Right hindlimb (tissue), 1 donor: ENCODE results near the gene PROX1.

Source experiments
- DNase-seq: peaks from one replicate; pipeline ENCODE4 v3.0.0-alpha.2; 2018

The PROX1 gene

DNA sequence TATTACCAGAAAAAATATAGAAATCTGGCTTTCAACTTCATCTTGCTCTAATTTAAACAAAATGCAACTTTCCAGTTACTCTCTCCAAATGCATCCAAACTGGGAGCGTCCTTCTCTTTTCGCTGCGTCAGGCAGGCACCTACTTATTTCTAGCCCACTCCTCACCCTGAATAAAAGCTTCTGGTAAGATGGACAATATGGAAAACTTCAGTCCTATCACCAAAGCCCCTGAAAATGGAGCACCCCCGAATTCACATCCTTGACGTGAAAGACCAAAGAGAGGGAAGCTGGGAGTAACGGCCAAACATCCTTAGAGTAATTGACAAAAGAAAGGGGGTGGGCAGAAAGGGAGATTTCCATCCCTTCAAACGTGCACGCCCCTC is 5.5 kb upstream of the PROX1 start:
- DNase-seq = no peak

GRCh38 chr1:213982672-213983492 is 4.9 kb upstream of the PROX1 start:
- peak; percentile 61 for DNase-seq

DNA sequence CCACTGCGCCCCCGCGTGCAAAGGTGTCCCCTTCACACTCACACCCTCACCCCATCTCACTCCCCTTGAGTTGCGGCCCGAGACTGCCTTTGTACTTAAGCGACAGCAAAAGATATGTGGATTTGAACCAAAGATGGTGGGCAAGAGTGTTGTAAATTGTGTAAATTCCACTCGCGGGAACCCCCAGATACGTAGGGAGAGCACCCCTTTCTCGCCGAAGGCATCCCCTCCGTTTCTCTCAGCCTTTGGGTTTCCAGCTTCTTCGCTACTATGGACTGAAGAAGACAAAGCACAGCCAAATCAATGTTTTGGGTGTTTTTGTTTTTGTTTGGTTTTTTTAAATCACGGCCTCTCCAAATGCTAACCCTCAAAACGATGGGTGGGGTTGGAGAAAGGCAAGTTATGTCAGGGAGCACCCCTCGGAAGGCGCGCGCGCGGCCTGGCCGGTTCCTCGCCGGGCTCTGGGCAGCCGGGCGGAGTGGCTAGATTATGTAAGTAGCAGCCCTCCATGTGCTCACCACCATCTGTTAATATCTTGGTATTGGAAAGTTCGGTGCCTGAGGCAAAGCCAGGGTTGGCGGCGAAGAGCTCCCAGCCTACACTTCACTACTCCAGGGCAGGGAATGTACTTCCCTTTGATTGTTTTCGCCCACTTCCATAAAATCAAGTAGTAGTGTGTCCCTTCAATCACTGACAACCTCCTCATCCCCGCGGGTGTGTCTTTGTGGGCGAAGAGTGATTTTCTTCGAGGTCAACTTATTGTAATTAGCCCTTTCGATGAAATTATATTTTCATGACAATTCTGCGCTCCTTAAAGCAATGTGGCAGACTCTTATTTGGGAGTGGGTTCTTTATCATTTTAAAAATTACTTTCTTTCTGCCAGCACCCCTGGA is 4.0 kb upstream of the PROX1 start:
- no peak for DNase-seq

GRCh38 chr1:213984387-213985208 is 3.2 kb upstream of the PROX1 start:
- DNase-seq = no peak

DNA sequence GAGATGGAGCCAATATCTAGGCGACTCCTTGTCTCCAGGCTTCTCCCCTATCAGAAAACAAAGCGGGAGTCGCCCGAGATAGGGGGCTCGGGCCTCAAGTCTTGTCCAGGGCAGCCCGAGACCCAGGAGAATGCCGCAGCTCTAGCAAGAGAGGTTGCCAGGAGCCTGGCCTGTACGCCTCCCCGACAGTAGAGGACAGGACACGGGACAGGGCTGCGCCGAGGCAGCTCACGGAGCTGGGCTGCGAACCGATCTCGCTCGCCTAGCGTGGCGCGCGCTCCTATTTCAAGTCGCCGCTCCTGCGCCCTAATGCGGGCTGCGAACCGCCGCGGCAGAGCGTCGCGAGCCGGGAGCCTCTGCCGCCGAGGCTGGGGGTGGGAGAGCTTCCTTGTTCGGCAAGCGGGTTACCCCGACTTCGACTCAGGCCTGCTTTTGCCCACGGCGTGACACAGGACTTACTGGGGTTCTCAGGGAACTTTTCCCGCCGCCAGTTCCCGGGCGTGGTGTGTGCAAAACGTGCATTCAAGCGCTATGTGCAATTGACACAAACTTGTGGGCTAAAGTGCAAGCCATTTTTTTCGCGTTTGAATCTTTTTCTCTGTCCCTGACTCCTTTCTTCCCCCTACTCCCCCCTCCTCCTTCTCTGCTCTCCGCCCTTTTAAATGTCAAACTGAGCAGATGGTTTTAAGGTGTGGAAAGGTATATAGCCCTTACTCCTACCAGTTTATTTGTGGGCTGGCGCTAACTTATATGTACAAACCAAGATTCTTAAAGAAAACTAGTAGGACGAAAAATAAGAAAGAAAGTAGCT is 2.4 kb upstream of the PROX1 start:
- DNase-seq = no peak

GRCh38 chr1:213986020-213986924 is 1.5 kb upstream of the PROX1 start:
- DNase-seq = no peak

GRCh38 chr1:213986925-213987250 is 885 bp upstream of the PROX1 start:
- no peak for DNase-seq

DNA sequence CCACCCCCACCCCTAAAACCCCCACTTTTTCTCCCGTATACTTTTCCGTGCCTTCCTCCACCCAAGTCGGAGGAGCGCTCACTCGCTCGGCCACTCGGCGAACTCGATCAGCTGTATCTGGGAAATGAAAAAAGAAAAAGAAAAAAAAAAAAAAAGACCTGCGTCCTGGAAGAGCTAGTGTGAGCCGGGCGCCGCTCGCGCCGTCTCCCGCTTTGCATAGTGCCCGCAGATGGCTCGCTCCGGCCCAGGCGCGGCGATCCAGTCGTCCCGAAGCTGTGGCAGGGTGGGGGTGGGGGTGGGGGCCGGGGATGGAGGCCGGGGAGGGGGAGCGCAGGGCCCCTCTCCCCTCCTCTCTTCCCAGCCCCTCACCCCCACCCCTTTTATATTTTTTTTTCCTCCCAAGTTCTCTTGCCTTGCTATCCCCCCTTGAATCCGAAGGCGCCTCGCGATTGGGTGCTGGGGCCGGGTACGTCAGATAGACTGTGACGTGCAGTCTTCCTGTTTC is 299 bp upstream of the PROX1 start:
- peak; percentile 95 for DNase-seq

DNA sequence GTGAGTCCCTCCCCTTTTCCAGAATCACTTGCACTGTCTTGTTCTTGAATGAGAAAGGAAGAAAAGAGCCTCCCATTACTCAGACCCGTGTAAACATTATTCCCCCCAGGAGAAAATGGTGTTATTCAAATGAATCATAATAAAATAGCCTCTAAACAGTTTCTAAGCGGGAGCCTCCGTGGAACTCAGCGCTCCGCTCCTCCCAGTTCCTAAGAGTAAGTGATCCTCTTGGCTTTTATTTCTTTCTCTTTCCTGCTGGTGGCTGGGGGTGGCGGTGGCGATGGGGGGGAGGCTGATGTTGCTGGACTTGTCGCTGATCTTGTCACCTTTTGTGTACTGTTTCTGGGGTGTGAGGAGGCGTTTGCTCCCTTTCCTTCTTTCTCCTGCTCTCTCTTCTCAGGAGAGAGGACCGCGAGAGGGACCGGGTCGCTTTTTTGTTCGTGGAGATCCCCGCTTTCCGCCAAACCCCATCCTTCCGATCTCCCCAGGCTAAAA is 781 bp downstream of the PROX1 start:
- DNase-seq = peak; percentile 46

DNA sequence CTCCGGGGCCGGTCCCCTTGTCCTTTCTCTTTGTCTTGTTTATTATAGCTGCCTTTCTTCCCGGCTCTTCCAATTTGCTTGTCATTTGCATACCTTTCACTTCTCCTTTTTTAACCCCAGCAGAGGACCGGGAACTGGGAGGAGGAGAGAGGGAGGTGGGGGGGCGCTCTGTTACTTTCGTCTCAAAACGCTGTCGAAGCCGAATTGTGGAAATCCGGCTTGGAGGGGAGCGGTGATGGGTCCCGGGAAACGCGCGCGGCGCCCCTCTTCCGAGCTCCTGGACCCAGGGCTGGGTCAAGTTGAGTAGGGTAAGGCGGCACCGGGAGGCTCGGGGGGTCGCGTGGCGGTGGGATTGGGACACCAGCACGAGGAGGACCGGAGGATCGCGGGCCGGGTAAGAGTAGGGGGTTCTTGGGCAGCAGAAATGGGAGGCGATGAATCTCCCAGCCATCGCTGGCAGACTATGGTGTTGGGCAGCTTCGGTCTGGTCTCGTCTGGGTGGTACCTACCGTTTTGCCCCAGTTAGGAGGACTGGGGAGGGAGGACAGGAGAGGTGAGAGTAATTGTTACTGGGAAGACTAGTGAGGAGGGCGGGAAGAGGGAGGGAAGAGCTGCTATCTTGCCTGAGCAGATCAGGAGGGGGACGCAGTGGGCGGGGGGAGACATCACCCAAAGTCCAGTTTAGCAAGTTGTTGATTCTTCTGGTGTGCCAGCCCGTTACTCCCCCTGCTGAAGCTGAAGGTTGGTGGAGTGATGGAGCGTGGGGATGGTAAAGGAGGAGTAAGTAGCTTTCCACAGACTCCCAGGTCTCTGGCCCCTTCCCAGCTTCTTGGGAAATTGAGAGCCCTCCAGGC is 1.5 kb downstream of the PROX1 start:
- peak; percentile 43 for DNase-seq

DNA sequence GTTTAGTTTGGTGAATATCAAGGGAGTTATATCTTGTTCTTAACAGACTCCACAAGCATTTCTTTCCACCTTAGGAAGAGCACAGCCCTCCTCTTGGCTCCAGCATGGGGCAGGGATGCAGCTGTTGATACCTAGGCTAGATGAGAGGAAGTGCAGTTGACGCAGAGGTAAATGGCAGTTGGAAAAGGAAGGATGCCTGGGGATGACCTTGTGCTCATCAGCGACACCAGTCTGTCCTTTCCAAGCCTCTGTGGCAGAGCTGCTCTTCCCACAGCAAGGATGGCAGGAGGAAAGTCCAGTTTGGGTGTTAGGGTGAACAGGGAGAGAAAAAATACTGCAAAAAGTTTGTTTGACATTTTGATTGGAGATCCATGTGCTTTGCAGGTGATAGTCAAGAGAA is 6.2 kb downstream of the PROX1 start:
- DNase-seq = no peak

- no peak for DNase-seq
Measured at GRCh38 chr1:213994888-213995287, 7.1 kb downstream of the PROX1 start.

- no peak for DNase-seq
Measured at GRCh38 chr1:213995603-213996002, 7.8 kb downstream of the PROX1 start.

DNA sequence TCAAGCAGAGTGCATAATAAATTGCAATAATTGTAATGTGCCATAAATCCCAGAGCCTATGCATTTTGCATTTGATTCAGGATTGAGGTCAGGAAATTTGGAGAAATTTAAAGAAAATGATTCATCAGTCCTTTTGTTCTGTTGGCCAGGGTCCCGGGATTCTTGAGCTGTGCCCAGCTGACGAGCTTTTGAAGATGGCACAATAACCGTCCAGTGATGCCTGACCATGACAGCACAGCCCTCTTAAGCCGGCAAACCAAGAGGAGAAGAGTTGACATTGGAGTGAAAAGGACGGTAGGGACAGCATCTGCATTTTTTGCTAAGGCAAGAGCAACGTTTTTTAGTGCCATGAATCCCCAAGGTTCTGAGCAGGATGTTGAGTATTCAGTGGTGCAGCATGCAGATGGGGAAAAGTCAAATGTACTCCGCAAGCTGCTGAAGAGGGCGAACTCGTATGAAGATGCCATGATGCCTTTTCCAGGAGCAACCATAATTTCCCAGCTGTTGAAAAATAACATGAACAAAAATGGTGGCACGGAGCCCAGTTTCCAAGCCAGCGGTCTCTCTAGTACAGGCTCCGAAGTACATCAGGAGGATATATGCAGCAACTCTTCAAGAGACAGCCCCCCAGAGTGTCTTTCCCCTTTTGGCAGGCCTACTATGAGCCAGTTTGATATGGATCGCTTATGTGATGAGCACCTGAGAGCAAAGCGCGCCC is 8.7 kb downstream of the PROX1 start:
- peak; percentile 82 for DNase-seq

- DNase-seq = peak; percentile 77
Measured at GRCh38 chr1:213997038-213997771, 9.4 kb downstream of the PROX1 start.

GRCh38 chr1:213997772-213998107 is 10.0 kb downstream of the PROX1 start:
- DNase-seq = no peak

- no peak for DNase-seq
Measured at GRCh38 chr1:213998785-213999184, 11.0 kb downstream of the PROX1 start.

- no peak for DNase-seq
Measured at GRCh38 chr1:213999732-214000131, 12.0 kb downstream of the PROX1 start.

GRCh38 chr1:214002060-214002459 is 14.3 kb downstream of the PROX1 start:
- DNase-seq = no peak
